Measurements from ENCODE around the gene PAK1. TPM values are rescaled to one million over a fixed set of nuclear protein-coding genes. Genes with fewer than 3 reads are reported as not detected.

PAK1 gene
- total and polyA plus RNA-seq, 2 donors (not counting 3 experiments of a cell fraction or from before 2014, with no cell fraction given) = 5.6 to 12.9 TPM

- intact Hi-C loops (cut with micrococcal nuclease) = no loop called here
- Histone ChIP-seq H3K9me1 (replicated peaks; ENCODE audit: control insufficient read depth, extremely low read depth, insufficient read depth, low read length) (no peaks in the 10 kb centered on the region), H3K79me2 (ENCODE audit: control insufficient read depth, insufficient read depth, low read length) (no peaks in the 10 kb centered on the region), H4K20me1 (replicated peaks; ENCODE audit: control insufficient read depth, extremely low read depth, insufficient read depth, low read length) (no peaks in the 10 kb centered on the region), H3K27ac (ENCODE audit: insufficient read depth, low read depth, low read length) (no peak overlapping the region), H3K9ac (replicated peaks; ENCODE audit: extremely low read depth, insufficient read depth, low read length) (no peak overlapping the region), H3K9me3 (replicated peaks; ENCODE audit: control insufficient read depth, insufficient read depth, low read length) (no peaks in the 10 kb centered on the region), H3K36me3 (ENCODE audit: control insufficient read depth in 2 of 2, extremely low read depth in 1 of 2, insufficient read depth in 2 of 2, low read length in 2 of 2) (no peaks in the 10 kb centered on the region), H3K27me3 (ENCODE audit: control insufficient read depth in 2 of 2, insufficient read depth in 2 of 2, low read length in 2 of 2) (peaks cover 0 to 6% of the 10 kb centered on the region in 2 experiments), H3K4me3 (replicated peaks in 1 of 3; ENCODE audit: insufficient read depth in 1 of 3, low read depth in 1 of 3, low read length in 3 of 3) (no peak overlapping the region), H3K4me2 (ENCODE audit: insufficient read depth, low read length) (no peak overlapping the region), H2AFZ (ENCODE audit: low read depth, low read length) (no peak overlapping the region), H3K4me1 (ENCODE audit: control insufficient read depth, extremely low read depth, insufficient read depth, low read length) (no peaks in the 10 kb centered on the region)
- POLR2A ChIA-PET = no interaction called here
- no TSS peak for BruUV-seq (replicated peaks)
- FAIRE-seq (no peak), DNase-seq (ENCODE audit: low read depth, low spot score) (no peak)
- CTCF ChIA-PET = no interaction called here
- dilution Hi-C loops (cut with MboI; ENCODE audit: extremely low pct_ligation_motif_present, low sequenced_read_pairs) = no loop called here
- TF ChIP-seq FOS (IDR thresholded peaks at IDR 0.05; ENCODE audit: borderline replicate concordance, insufficient read depth, low read length) (no peak), GATA2 (IDR thresholded peaks at IDR 0.05; ENCODE audit: insufficient read depth, insufficient read length, low read depth, low read length) (no peak), EZH2 (IDR thresholded peaks at IDR 0.05; ENCODE audit: borderline replicate concordance, low read depth, low read length, severe bottlenecking) (no peak), POLR2A (IDR thresholded peaks at IDR 0.05; ENCODE audit: low read depth, low read length) (no peak), POLR2AphosphoS5 (IDR thresholded peaks at IDR 0.05; ENCODE audit: insufficient read depth, low read depth, low read length) (no peak), MAX (IDR thresholded peaks at IDR 0.05; ENCODE audit: insufficient read depth, insufficient read length) (no peak), MYC (IDR thresholded peaks at IDR 0.05; ENCODE audit: low read depth, low read length) (no peak), JUN (IDR thresholded peaks at IDR 0.05; ENCODE audit: borderline replicate concordance, insufficient read depth, insufficient read length, low read depth) (no peak)
- TF ChIP-seq, protein P1, sequence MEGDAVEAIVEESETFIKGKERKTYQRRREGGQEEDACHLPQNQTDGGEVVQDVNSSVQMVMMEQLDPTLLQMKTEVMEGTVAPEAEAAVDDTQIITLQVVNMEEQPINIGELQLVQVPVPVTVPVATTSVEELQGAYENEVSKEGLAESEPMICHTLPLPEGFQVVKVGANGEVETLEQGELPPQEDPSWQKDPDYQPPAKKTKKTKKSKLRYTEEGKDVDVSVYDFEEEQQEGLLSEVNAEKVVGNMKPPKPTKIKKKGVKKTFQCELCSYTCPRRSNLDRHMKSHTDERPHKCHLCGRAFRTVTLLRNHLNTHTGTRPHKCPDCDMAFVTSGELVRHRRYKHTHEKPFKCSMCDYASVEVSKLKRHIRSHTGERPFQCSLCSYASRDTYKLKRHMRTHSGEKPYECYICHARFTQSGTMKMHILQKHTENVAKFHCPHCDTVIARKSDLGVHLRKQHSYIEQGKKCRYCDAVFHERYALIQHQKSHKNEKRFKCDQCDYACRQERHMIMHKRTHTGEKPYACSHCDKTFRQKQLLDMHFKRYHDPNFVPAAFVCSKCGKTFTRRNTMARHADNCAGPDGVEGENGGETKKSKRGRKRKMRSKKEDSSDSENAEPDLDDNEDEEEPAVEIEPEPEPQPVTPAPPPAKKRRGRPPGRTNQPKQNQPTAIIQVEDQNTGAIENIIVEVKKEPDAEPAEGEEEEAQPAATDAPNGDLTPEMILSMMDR (IDR thresholded peaks at IDR 0.05; ENCODE audit: extremely low read depth in 1 of 2, insufficient read depth in 1 of 2, low read depth in 1 of 2, low read length in 2 of 2) = no peak
These were observed 179.9 kb downstream of the PAK1 start for GRCh38 chr11:77294040-77294439.

Measured in endothelial cell of umbilical vein (primary cell).